Left forelimb (tissue), 1 donor: ENCODE data around the gene SLC22A2.
"Not testable (repeated sequence)": the region's sequence is repeated elsewhere in the genome, so short reads cannot be mapped to it uniquely, and the experiment has no call there.

ENCODE experiments used
- DNase-seq: peaks from one replicate; pipeline ENCODE4 v3.0.0-alpha.2; 2018; ENCODE audit warnings: low spot score

SLC22A2 gene

DNA sequence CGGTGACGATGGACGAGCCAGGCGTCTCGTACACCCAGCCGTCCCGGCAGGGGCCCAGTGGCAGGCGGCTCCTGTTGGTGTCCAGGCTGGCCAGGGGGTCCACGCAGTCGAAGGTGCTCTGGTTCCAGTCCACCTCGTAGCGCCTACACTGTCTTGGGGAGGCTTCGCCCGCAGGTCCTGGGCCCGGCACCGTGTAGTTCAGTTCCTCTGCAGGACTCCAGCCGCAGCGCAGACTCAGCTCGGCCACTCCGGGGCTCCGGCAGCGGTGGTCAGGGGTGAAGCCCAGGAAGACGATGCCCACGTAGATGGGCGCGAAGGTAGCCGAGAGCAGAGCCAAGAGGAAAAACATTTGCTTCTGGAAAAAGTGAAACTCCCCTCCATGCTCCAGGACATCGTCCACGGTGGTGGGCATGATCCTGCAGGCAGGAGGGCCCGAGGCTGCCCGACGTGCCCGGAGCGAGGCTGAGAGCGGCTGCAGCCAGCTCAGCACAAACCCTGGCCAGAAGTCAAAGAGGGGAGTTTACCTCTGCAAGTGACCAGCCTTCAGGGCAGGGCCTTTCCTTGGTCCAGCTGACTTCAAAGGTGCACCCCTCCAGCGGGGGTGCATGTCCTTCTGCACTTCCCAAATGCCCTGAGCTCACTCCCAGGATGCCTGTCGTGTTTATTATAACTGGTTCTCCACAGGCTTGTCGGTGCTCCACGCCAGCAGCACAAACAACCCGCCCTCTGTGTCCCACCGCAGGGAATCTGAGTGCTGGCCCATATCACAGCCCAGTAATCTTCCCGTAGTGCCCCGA lies at the start of gene SLC22A2:
TSS of gene SLC22A2 (minus strand) at position 476 of the 797 bp plus-strand sequence. CDS start at position 412, 64 bp downstream.
- DNase-seq: no peak

DNA sequence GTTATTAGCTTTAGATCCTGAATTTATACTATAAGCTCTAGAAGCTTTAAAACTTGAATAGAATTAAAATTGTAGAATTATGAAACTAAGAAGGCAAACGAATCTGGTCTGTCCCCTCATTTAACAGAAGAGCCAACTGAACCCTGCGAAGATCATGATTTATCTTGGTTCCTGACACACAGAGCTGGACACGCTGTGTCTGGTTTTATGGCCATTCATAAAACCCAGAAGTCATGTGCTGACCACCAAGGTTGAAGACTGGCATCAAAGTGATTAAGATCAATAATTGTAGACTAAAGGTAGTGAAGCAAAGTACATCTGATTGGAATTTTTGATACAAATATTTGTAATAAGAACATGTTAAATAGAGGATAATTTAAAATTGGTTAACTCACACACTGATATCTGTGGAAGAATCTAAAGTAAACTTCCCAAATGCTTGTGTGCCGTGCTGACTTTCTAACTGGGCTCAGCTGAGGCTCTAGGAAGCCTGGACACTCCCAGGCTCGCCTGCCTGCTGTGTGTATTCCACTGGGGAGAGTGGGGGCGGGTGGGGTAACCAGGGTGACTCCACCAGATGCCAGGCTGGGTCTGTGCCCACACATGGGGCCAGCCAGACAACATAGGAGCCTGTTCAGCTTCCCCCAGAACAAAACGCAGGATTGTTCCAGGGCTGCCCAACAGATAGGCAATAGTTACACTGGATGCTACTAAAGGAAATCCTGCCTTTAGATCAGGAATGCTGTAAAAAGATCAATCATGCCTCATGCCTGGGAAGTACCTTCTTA lies 47.5 kb upstream of the SLC22A2 start:
- DNase-seq: no peak

DNA sequence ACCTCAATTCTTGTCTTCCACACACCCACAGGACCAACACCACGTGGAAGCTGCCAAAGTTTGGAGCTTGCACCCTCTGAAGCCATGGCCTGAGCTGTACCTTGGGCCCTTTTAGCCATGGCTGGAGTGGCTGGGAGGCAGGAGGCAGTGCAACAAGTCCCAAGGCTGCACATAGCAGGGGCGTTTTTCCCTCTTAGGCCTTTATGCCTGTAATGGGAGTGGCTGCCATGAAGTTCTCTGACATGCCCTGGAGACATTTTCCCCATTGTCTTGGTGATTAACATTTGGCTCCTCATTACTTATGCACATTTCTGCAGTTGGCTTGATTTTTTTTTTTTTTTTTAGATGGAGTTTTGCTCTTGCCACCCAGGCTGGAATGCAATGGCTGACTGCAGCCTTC lies 45.2 kb upstream of the SLC22A2 start:
- no peak for DNase-seq

DNA sequence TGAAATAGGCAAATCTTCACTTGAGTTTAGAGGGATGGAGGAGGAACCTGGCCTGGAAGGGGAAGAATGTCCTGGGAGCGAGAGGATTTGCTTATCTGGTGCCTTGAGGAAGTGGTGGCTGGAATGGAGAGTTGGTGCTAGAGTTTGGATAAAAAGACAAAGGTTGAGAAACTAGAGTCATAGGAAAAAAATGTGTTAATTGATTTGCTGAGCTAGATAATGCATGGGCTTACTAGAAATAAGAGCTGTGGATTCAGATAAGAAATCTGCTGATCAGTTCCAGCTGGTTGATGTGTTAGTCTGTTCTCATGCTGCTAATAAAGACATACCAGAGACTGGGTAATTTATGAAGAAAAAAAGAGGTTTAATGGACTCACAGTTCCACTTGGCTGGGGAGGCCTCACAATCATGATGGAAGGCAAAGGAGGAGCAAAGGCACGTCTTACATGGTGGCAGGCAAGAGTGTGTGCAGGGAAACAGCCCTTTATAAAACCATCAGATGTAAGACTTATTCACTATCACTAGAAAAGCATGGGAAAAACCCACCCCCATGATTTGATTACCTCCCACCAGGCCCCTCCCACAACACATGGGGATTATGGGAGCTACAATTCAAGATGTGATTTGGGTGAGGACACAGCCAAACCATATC lies 43.9 kb upstream of the SLC22A2 start:
- not testable (repeated sequence) for DNase-seq

DNA sequence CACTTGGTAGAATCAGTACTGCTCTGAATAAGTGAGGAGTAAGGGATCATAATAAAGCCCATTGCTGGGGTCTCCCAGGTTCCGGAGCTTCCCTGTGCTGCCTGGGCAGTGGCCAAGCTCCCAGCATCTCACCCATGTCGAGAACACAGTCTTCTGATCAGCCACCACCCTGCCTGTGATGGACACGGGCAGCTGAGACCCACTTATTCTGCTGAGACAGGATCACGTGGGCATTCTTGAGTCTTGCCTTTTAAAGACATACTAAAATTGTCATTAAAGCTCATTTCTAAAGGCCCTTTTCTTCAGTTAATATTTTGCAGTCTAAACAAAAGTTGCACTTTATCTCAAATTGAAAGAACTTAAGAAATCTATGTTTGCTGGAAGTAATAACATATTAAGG lies 42.7 kb upstream of the SLC22A2 start:
- no peak for DNase-seq

DNA sequence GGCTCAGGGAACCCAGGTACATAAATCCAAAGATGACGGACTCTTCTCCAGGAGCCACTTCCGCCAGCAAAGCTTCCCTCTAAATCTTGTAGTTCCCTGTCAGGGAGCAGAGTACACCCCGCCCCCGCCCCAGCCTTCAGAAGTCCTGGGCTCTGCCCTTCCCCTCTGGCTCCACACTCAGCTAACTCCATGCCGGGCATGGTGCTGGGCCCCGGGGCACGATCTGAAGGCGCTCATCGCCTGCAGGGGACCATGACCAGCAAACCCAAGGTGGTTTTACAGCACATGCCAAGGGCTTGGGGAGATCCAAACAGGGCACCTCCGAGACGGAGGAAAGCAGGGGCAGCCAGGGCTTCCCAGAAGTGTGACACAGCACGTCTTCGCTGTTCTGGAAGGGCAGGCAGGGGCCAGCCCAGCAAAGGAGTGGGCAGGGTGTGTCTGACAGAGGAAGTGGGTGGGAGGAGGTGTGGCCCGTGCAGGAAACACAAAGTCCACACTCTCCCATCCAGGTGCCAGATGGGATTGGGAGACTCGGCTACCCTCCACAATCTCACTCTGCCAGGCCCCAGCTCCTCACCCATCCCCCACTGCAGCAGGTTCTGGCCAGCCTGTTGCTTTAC lies 41.6 kb upstream of the SLC22A2 start:
- no peak for DNase-seq

DNA sequence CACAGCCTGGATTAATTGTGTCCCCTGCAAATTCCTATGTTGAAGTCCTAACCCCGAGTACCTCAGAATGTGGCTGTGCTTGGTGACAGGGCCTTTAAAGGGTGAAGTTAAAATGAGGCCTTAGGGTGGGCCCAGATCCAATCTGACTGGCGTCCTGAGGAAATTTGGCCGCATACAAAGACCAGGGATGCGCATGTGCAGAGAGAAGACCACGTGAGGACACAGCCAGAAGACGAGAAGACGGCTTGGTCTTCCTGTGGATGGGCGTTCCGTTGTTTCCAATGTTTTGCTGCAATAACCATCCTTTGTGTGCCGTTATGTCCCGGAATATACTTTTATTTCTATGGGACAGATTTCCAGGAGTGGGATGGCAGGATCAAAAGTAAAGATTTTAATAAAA lies 40.9 kb upstream of the SLC22A2 start:
- no peak for DNase-seq

DNA sequence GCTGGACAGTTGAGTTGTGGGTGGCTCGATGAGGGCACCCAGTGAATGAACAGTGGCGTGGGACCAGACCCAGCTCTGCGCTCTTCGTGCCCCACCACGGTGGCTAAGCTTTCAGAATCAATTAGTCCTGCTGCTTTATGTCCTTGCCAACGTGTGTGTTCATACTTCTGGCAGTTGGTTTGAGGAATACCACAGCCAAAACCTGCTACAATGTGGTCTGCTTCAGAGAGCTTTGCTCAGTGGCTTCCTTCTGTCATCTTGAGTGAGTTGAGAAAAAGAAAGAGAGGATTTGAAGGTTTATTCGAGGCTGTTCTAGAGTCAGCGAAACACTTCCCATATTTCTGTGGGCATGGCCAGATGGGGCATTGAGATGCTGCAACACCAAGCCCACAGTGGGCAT lies 39.5 kb upstream of the SLC22A2 start:
- DNase-seq: no peak

DNA sequence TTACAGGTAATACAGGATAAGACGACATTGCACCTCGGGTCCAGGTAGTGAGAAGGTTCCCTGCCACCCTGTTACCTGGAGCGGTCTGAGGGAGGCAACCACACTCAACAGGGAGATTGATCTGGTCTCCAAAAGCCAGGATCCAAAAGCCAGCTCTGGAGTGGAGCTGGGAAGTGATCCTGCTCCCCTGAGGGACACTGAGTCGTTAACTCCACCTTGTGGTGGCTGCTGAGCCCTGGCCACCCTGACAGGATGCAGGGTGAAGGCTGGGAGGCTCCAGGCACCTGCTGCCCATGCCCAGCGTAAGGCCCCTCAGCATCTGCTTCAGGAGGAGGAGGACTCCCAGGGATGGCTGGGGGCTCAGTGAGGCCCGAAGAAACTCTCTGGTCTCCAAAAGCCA lies 38.7 kb upstream of the SLC22A2 start:
- no peak for DNase-seq

DNA sequence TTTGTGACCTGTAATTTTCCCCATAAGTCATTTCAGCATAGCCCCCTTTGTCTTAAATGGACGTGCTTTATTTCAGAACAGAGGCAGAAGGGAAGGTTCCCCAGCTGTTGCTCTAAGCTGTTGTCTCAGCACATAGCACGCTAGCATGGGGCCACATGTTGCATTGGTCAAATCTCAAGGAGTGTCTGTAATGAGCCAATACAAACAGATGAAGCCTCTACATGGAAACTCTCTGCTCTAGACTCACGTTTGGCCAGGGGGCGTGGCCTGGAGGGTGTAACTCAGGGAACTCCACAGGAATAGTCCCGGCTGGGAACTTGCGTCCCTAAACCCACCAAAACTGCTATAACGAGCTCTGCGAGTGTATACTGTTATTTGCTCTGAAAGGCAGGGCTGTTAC lies 35.2 kb upstream of the SLC22A2 start:
- no peak for DNase-seq

DNA sequence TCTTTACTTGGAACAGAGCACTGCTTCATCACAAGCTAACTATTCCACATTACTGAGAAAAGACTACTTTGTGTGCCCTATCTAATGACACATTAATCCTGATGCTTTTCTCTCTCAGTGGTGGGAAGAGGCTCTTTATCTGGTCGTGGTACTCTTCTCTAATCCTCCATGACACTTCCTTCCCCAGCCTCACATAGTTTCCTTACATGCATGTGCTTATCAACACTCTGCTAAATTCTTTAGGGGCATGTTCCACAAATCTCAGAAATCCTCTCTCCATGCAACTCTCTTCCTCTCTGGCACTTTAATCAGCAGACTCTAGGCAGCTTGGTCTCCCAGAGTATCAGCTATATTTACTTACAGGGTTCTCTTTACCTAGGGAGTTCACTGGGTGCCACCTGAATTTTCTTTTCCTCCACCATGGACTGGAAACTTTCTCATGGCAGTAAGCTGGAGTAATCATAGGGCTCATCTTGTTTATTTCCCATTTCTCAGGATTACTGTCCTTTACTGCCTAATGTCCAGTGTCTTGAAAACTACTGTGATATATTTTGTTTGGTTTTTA lies 27.0 kb upstream of the SLC22A2 start:
- no peak for DNase-seq

DNA sequence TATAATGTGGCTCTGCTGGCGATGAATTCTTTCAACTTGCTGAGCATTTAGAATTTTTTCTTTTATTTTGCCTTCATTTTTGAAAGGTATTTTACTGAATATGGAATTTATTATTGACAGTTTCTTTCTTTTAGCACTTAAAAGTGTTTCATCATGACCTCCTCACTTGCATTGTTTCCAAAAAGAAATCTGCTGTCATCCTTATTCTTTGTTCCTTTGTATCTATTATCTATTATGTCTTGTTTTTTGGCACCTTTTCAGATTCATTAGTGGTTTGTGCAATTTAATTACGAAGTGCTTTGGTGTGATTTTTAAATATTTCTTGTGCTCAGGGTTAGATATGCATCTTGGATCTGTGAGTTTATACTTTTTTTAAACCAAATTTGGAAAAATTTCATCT lies 26.0 kb upstream of the SLC22A2 start:
- DNase-seq: no peak

DNA sequence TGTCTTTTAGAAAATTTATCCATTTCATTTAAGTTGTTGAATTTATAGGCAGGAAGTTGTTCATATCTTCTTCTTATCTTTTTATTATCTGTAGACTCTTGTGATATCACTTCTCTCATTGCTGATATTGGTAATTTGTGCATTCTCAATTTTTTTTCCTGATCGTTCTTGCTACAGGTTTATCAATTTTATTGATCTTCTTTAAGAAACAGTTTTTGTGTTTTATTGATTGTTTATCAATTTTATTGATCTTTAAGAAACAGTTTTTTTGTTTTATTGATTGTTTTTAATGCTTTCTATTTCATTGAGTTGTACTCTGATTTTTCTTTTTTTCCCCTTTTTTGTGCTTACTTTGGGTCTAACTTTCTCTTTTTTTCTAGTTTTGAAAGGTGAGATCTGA lies 23.8 kb upstream of the SLC22A2 start:
- no peak for DNase-seq

DNA sequence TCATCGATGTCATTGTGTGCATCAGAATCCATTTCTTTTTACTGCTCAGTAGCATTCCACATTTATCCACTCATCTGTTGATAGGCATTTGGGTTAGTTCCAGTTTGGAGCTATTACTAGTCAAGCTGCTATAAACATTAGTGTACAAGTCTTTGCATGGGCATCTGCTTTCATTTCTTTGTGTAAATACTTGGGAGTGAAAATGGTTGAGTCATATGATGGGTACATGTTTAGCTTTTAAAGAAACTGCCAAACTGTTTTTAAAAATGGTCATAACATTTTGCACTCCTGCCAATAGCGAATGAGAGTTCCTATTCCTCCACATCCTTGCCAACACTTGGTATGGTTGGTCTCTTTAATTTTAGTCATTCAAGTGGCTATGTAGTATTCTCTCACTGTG lies 21.2 kb upstream of the SLC22A2 start:
- no peak for DNase-seq

DNA sequence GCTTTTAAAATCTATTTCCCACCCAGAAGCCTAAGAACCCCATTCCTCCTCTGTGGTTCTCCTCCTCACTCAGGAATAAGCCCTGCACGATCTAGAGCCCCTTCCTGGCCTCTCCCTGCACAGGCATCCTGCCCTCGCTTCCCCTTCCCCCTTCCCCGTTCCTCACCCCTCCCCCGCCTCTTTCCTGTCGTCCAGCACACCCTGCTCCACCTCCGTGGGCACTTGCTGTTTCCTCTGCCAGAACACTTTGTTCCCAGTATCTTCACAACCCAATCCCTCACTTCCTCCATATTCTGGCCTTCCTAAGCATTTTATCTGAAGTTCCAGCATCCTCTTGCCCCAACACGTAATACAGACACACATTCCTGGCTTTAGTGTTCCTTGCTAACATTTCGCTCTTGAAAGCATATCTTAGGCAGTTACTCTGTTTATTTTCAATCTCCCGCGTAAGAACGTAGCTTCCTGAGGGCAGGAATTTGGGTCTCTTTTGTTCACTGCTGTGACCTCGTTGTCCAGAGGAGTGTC lies 20.2 kb upstream of the SLC22A2 start:
- DNase-seq: no peak

DNA sequence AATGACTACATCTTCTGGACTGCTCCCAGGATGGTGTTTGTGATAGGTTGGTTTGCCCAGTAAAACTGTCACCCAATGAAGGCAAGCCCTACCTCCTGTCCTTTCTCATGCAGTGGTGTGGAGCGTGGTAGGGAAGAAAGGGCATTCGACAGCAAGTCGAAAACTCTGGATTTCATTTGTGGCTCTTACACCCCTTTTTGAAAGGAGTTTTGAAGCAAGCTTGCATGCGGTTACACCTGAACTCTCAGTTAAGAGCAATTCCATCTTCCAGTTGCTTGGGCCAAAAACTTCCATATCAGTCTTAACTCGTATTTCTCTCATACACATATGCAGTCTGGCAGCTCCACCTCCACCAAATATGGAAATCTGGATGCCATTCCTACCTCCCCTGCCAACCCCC lies 19.7 kb upstream of the SLC22A2 start:
- no peak for DNase-seq

DNA sequence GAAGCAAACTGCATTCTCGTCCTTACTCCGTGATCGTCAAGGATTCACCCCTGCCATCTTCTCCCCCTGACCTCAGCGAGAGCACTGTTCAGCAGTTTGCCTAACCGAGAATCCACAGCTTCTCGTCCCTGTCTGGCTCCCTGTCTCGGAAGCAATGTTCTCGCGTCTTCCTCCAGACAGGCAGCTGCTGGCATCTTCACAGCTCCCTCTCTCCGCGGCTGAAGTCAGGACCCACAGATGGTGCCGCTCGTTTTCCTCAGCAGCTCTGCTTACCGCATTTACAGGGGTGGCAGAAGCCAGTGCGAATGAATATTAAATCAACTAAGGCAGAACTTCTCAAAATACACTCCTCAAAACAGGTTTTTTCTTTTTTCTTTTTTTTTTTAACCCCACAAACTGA lies 18.9 kb upstream of the SLC22A2 start:
- DNase-seq: no peak

DNA sequence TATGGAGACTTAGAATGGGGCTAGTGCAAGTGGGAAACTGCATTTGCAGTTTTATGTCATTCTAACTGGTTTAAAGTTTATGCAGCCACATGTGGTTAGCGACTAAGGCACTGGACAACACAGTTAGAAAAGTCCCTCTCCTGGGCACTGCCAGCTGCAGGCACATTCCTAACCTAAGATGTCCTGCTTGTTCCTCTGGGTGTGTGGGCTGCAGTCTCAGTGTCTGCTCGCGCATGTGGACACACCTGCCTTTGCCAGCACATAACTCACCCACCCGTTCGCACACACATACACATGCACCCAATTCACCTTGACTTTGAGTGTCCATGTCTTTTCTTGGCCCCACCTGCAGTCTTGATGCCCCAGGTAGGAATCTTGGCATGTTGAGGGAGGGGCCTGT lies 18.5 kb upstream of the SLC22A2 start:
- DNase-seq: no peak

DNA sequence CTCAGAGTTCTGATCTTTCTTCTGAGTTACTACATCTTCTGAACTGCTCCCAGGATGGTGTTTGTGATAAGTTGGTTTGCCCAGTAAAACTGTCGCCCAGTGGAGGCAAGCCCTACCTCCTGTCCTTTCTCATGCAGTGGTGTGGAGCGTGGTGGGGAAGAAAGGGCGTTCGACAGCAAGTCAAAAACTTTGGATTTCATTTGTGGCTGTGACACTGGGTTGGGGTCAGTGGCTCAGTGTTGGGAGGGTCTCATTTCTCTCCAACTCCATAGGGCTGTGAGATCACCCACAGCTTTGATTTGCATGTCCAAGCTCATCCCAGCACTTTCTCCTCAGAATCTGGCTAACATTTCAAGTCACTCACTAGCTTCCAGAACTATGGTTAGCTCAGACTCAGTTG lies 17.5 kb upstream of the SLC22A2 start:
- DNase-seq: no peak

DNA sequence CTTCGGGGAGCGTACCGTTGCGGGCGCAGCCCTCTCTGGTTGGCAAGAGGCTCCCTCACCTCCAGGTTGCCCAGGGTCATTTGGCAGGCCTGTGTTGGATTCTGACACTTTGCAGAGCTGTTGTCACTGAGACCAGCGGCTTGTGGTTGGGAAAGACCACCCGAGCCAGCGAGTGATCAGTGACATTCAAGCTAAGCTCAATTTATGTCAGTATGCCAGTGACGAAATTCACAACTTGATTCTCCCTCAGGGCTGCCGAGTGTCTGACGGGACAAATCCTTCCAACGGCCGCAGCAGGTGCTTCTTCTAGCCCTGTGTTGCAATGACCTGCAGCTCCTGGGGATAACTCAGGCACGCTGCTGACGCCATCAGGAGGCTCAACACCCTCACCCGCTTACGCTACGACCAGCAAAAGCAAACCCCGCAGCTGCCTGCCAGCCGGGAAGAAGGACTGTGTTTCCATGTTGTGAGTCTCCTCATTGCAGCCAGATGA lies 16.9 kb upstream of the SLC22A2 start:
- DNase-seq: no peak

DNA sequence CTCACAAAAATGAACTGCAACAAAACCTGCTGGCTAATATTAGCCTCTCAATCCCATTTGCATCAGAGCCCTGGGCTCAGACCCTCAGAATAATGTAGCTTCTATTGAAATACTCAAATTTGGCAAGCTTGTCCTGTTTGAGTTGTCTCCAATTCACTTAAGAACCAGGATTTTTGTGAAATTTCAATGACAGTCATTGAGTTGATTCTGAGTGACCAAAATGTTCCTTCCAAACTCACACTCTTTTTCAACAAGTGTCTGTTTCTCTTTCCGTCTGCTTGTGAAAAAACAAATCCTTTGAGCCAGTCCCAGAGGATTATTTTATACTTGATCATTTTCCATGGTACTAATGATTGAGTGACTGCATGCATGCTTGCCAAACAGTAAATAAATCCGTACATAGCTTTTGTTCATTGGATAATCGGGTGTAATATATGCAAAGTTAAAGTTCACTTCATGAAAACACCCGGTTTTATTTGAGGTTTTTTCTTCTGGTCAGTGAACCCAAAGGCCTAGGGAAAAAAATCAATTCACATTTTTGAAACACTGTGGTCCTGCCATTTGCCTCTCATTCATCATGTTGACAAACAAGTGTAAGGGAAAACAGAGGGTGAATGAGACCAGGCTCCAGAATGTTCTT lies 16.4 kb upstream of the SLC22A2 start:
- DNase-seq: no peak
